BJ (cell line): ENCODE measurements around the gene PASK. TPM values are rescaled to one million over a fixed set of nuclear protein-coding genes. Genes with fewer than 3 reads are reported as not detected.

Source experiments
- CTCF ChIA-PET: fragments of 350-600 bp; formaldehyde crosslinking; extraction: SDS; loops from one replicate; lab custom pipeline; 2021; ENCODE audit warnings: antibody characterized with exemption, inconsistent platforms; lab: Yijun Ruan, JAX
- POLR2A ChIA-PET: fragments of 300-600 bp; sonication (Branson Sonifier 250); formaldehyde crosslinking; extraction: SDS; loops from one replicate; lab custom pipeline; 2021; ENCODE audit warnings: antibody characterized with exemption; lab: Charles Lee
- DNase-seq: peaks from one replicate; pipeline ENCODE4 v3.0.0-alpha.2; 2011; ENCODE audit warnings: low read depth
- H3K27me3 ChIP-seq: 2 replicates; pipeline ENCODE4 v1.6.0; 2011; ENCODE audit warnings: low read length; ENCODE audit not compliant: control insufficient read depth, insufficient read depth
- H3K36me3 ChIP-seq: 2 replicates; pipeline ENCODE4 v1.5.1; 2011; ENCODE audit warnings: low read length; ENCODE audit not compliant: control insufficient read depth, insufficient read depth
- H3K4me3 ChIP-seq: 2 replicates; pipeline ENCODE4 v1.5.1; 2011; ENCODE audit warnings: low read depth, mild to moderate bottlenecking, control low read depth, low read length
- polyA plus RNA-seq: library from polyadenylated mRNA; depleted of rRNA; stranded (reverse); fragments of >200 nt; gene quantifications from 2 replicates; pipeline ENCODE4 v1.2.3, GENCODE V29; 2011
- TF ChIP-seq, protein P1 (sequence below): IDR thresholded peaks from 2 replicates; pipeline ENCODE4 v1.5.1; 2011; ENCODE audit warnings: low read depth, mild to moderate bottlenecking, control low read depth, inconsistent platforms, low read length, moderate library complexity; ENCODE audit not compliant: insufficient read depth

Gene PASK
- polyA plus RNA-seq, 1 experiment = 3.4 TPM

DNA sequence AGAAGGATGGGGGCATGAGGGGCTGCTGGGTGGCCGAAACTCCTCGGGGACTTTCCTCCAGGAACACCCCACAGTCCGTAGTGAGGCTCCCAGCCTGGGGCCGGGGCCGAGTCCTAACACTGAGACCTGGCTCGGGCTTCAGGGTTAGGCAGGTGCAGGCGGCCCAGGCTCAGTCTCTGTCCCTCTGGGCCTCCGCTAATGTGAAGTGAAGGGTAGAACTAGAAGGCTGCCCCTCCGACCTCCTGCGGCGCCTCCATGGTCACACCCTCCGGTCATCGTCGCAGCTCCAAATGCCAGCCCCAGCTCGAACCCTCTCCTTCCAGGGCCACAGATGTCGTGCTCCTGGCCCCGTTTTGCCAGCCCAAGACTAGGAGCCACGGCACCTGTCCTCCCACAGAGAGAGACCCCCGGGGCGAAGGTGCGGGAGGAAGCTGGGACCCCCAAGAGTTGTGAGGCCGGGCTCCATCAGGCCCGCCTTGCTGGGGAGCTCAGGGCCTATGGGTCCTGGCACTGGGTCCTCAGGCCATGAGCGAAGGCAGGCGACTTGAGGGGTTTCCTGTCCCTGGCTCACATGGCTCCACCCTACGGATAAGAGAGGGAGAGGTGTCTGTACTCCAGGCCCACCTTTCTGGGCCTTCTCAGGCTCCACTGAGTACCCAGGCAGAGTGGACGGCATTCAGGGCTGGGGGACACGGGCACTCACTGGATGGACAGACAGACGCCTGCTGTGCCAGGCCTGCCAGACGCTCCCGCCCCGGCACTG lies 40.0 kb upstream of the PASK start:
- ChIA-PET CTCF (interaction anchor here (1.1 kb wide), 1 partner anchor 19 kb away, joined by 3 read pairs; no protein-coding TSS in a partner anchor), POLR2A (no interaction called here)
- Histone ChIP-seq H3K27me3 (no peaks in the 10 kb centered on the region), H3K4me3 (no peak overlapping the region), H3K36me3 (no peaks in the 10 kb centered on the region)
- no peak for DNase-seq
- TF ChIP-seq, protein P1, sequence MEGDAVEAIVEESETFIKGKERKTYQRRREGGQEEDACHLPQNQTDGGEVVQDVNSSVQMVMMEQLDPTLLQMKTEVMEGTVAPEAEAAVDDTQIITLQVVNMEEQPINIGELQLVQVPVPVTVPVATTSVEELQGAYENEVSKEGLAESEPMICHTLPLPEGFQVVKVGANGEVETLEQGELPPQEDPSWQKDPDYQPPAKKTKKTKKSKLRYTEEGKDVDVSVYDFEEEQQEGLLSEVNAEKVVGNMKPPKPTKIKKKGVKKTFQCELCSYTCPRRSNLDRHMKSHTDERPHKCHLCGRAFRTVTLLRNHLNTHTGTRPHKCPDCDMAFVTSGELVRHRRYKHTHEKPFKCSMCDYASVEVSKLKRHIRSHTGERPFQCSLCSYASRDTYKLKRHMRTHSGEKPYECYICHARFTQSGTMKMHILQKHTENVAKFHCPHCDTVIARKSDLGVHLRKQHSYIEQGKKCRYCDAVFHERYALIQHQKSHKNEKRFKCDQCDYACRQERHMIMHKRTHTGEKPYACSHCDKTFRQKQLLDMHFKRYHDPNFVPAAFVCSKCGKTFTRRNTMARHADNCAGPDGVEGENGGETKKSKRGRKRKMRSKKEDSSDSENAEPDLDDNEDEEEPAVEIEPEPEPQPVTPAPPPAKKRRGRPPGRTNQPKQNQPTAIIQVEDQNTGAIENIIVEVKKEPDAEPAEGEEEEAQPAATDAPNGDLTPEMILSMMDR = no peak

DNA sequence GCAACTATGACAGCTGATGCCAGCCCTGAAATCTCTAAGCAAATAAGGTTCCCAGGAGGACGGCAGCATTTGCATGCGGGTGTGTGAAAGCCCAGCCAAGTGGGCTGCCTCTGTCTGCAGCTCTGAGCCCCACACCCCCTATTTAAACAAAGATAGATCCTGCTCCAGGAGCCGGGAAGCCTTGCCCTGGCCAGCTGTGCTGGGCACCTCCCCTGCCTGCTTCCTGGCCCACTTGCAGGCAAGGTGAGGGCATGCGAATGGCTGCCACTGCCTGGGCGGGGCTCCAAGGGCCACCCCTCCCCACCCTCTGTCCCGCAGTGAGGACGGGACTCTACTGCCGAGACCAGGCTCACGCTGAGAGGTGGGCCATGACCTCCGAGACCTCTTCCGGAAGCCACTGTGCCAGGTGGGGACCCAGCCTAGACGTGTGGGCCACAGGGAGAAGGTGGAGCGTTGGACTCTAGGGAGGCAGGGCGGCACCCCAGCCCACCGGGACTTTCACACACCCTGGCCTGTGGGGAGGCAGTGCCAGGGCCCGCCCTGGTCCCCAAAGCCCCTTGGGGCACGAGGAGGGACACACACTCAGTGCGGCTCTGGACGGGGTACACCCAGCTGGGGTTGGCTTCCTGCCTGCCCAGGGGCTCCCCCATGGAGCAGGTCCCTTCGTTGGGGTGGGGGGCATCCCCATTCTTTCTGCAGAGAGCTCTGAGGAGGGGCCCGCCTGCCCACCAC lies 39.3 kb upstream of the PASK start, which contains the start of gene ANO7:
Gene ANO7 (plus strand): TSS at position 317 of the 732 bp plus-strand sequence. CDS start 1,387 bp downstream, outside the sequence.
- CTCF ChIA-PET = interaction anchor here (1.1 kb wide), 1 partner anchor 19 kb away, joined by 3 read pairs; no protein-coding TSS in a partner anchor
- no peak for DNase-seq
- POLR2A ChIA-PET = no interaction called here
- Histone ChIP-seq H3K4me3 (no peak within 1 kb of the TSS), H3K36me3 (no peaks in the 10 kb centered on the region), H3K27me3 (no peaks in the 10 kb centered on the region)
- TF ChIP-seq, protein P1 = no peak

- CTCF ChIA-PET = no interaction called here
- DNase-seq = no peak
- POLR2A ChIA-PET = no interaction called here
Observed at GRCh38 chr2:241187918-241188234, 38.6 kb upstream of the PASK start.

GRCh38 chr2:241187101-241187917 lies 38.0 kb upstream of the PASK start:
- no peak for DNase-seq

More at GRCh38 chr2:241187918-241188234, 38.6 kb upstream of the PASK start:
- Histone ChIP-seq H3K27me3 (no peaks in the 10 kb centered on the region), H3K4me3 (no peak overlapping the region), H3K36me3 (peaks cover 2% of the 10 kb centered on the region; the same call in 1 of the 2 replicates)
- TF ChIP-seq, protein P1 = no peak

More at GRCh38 chr2:241187101-241187917, 38.0 kb upstream of the PASK start:
- POLR2A ChIA-PET = no interaction called here
- Histone ChIP-seq H3K27me3 (no peaks in the 10 kb centered on the region), H3K4me3 (no peak overlapping the region), H3K36me3 (peaks cover 2% of the 10 kb centered on the region; the same call in 1 of the 2 replicates)
- CTCF ChIA-PET = no interaction called here
- TF ChIP-seq, protein P1 = no peak
